Ovary (tissue), 9 donors: ENCODE data around the gene NR4A3. TPM values are rescaled to one million over a fixed set of nuclear protein-coding genes. Genes with fewer than 3 reads are reported as not detected.
"Not testable (repeated sequence)": the region's sequence is repeated elsewhere in the genome, so short reads cannot be mapped to it uniquely, and the experiment has no call there.

Experiments used
- DNase-seq, 5 donors: peaks; one replicate each; pipeline ENCODE4 v3.0.0-alpha.2; 2019 to 2020
- H3K27ac ChIP-seq, 2 donors: fragments of 200-600 bp; one replicate each; pipeline versions ENCODE4 v1.5.1 to v1.8.0; 2019 to 2022
- H3K27me3 ChIP-seq: fragments of 200-600 bp; one replicate; pipeline ENCODE4 v1.8.0; 2022
- H3K36me3 ChIP-seq: fragments of 200-600 bp; sonication (generic); one replicate; pipeline ENCODE4 v1.5.1; 2019
- H3K4me1 ChIP-seq: one replicate; pipeline ENCODE4 v1.8.1; 2013; ENCODE audit warnings: mild to moderate bottlenecking, moderate library complexity; ENCODE audit not compliant: insufficient read depth
- H3K4me3 ChIP-seq: fragments of 200-600 bp; sonication (generic); one replicate; pipeline ENCODE4 v1.5.1; 2017
- H3K9me3 ChIP-seq, 2 donors: fragments of 200-600 bp in 1 of 2; sonication (generic) in 1 of 2; one replicate each; pipeline versions ENCODE4 v1.5.1 to v1.8.1; 2013 to 2019; ENCODE audit warnings: mild to moderate bottlenecking in 1 of 2, moderate library complexity in 1 of 2
- CTCF ChIP-seq, 3 donors: fragments of 450-650 bp in 2 of 3; fragments of 200-600 bp in 1 of 3; IDR thresholded peaks; one replicate each; pipeline versions ENCODE4 v1.5.1 to v1.8.0; 2016 to 2022; ENCODE audit warnings: antibody characterized with exemption in 3 of 3, mild to moderate bottlenecking in 1 of 3
- EP300 ChIP-seq: sonication (generic); formaldehyde crosslinking; IDR thresholded peaks from one replicate; pipeline ENCODE4 v1.6.1; 2017; ENCODE audit warnings: antibody characterized with exemption
- POLR2A ChIP-seq: fragments of 450-650 bp; IDR thresholded peaks from one replicate; pipeline ENCODE4 v1.6.1; 2017; ENCODE audit warnings: antibody characterized with exemption, mild to moderate bottlenecking, moderate library complexity
- WGBS, 3 donors: extraction: QIAGEN DNeasy Blood & Tissue Kit in 1 of 3; methylation state at CpG; one replicate each; pipeline versions ENCODE4 v1.1.5 to v1.1.7; 2013 to 2017; 5-methylcytosine and 5-hydroxymethylcytosine counted together
- intact Hi-C, 4 donors: fragments of 100-400 bp; cut with DNase I; formaldehyde crosslinking; loops; one replicate each; pipeline versions ENCODE4 v1.11.0 to v1.15.1; 2022 to 2023
- polyA plus RNA-seq, 2 donors: library from polyadenylated mRNA; stranded (reverse); fragments of 200-250 nt in 1 of 2; fragments of 350-450 nt in 1 of 2; fragmentation: Illumina TruSeq in 1 of 2; extraction: RNeasy Lipid Tissue Mini Kit (QIAGEN cat#74804) in 1 of 2; gene quantifications; one replicate each; pipeline ENCODE4 v1.2.3, GENCODE V29; 2013 to 2014
- total RNA-seq, 7 donors: library from RNA; depleted of rRNA in 2 of 7; stranded (reverse); fragments of >200 nt in 2 of 7; fragmentation: NEBNext Ultra II Directional in 3 of 7; extraction: Animal tissue kit (Norgen Biotek cat#: 25700) in 3 of 7; gene quantifications; one replicate each; pipeline versions ENCODE4 v1.1.0 to v1.2.4, GENCODE V29; 2016 to 2023
- donor health status: DM: no; HTN: no; CAD: no; lungs with moderate emphysema.
- donor health status: DM: no; HTN: no; CAD: no.
- donor health status: Bipolar disorder and iron deficiency.
- donor health status: DM: yes; HTN: yes; CAD: no.
- donor health status: DM: no; HTN: no; CAD: no.
- donor health status: DM: yes; HTN: yes; CAD: no.

NR4A3 gene
- total and polyA plus RNA-seq, 9 donors, result 2.8 to 177 (median 29.2) TPM

- Histone ChIP-seq H3K36me3 (no peaks in the 10 kb centered on the region), H3K9me3 (no peaks in the 10 kb centered on the region), H3K4me3 (no peak overlapping the region), H3K27ac (no peak overlapping the region), H3K4me1 (peaks cover 2% of the 10 kb centered on the region), H3K27me3 (no peaks in the 10 kb centered on the region)
- DNase-seq, result no peak
- 85 to 90% (median 90%) methylated on average over 8 of the region's 8 CpGs for WGBS, 3 donors
- intact Hi-C loops, result no loop called here
- TF ChIP-seq CTCF (IDR thresholded peaks at IDR 0.05), result no peak
- TF ChIP-seq EP300, result no peak
- TF ChIP-seq POLR2A, result no peak
Measured at GRCh38 chr9:99855467-99856176, 33.9 kb downstream of the NR4A3 start.

GRCh38 chr9:99857576-99857975, 35.9 kb downstream of the NR4A3 start:
- intact Hi-C loops, DNase-seq, H3K4me1 ChIP-seq, H3K9me3 ChIP-seq, H3K4me3 ChIP-seq, H3K27ac ChIP-seq, H3K27me3 ChIP-seq, H3K36me3 ChIP-seq: not testable (repeated sequence)
- 95 to 100% (median 99%) methylated on average over 3 of the region's 3 CpGs for WGBS, 3 donors

GRCh38 chr9:99858087-99858486, 36.4 kb downstream of the NR4A3 start:
- Histone ChIP-seq H3K36me3 (no peaks in the 10 kb centered on the region), H3K4me3 (no peak overlapping the region), H3K27me3 (no peaks in the 10 kb centered on the region), H3K9me3 (no peaks in the 10 kb centered on the region), H3K4me1 (peaks cover 2% of the 10 kb centered on the region), H3K27ac (no peak overlapping the region)
- 94 to 97% (median 97%) methylated on average over 3 of the region's 3 CpGs for WGBS, 3 donors
- TF ChIP-seq CTCF (IDR thresholded peaks at IDR 0.05) (no peak), EP300 (no peak), POLR2A (no peak)
- DNase-seq, result no peak
- intact Hi-C loops, result no loop called here

GRCh38 chr9:99859243-99859980, 37.7 kb downstream of the NR4A3 start:
- Histone ChIP-seq H3K36me3 (no peaks in the 10 kb centered on the region), H3K4me1 (peaks cover 2% of the 10 kb centered on the region), H3K27ac (no peak overlapping the region), H3K4me3 (no peak overlapping the region), H3K27me3 (no peaks in the 10 kb centered on the region), H3K9me3 (no peaks in the 10 kb centered on the region)
- 48 to 55% (median 52%) methylated on average over 5 of the region's 5 CpGs for WGBS, 3 donors
- no peak for TF ChIP-seq CTCF (IDR thresholded peaks at IDR 0.05)
- no peak for DNase-seq
- intact Hi-C loops, result no loop called here

- H3K27ac ChIP-seq, result no peak overlapping the region
- intact Hi-C loops, result no loop called here
- H3K4me3 ChIP-seq, result no peak overlapping the region
- H3K9me3 ChIP-seq, result no peaks in the 10 kb centered on the region
- no peak for DNase-seq
- H3K27me3 ChIP-seq, result no peaks in the 10 kb centered on the region
- H3K4me1 ChIP-seq, result peaks cover 2% of the 10 kb centered on the region
- 3 to 7% (median 6%) methylated on average over 1 of the region's 1 CpG for WGBS, 3 donors
- TF ChIP-seq POLR2A (no peak), EP300 (no peak), CTCF (IDR thresholded peaks at IDR 0.05) (no peak)
- H3K36me3 ChIP-seq, result no peaks in the 10 kb centered on the region
Measured at GRCh38 chr9:99860266-99860665, 38.6 kb downstream of the NR4A3 start.
